Activated CD4-positive, alpha-beta T cell treated with anti-CD3 and anti-CD28 coated beads for 48 hours (primary cell): Measurements from ENCODE around the gene PIK3R3.

Experiments used
- DNase-seq: peaks from one replicate; pipeline ENCODE4 v3.0.0-alpha.2; 2020

PIK3R3 gene

DNA sequence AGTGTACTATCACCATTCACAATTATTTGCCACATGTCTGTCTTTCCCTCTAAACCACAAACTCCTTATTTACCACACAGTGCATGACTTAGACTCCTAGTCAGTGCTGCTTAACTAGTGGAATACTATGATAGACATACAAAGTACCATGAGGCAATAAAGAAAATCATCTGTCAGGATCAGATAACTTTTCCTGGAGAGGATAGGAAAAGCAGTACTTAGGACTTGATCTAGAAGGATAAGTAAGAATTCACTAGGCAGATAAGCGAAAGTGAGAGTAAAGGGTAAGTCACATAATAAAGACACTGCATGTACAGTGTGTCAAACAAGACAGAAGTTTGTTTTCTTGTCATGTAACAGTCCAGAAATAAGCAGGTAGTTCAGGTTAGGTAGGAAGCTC is 21.3 kb upstream of the PIK3R3 start:
- no peak for DNase-seq

DNA sequence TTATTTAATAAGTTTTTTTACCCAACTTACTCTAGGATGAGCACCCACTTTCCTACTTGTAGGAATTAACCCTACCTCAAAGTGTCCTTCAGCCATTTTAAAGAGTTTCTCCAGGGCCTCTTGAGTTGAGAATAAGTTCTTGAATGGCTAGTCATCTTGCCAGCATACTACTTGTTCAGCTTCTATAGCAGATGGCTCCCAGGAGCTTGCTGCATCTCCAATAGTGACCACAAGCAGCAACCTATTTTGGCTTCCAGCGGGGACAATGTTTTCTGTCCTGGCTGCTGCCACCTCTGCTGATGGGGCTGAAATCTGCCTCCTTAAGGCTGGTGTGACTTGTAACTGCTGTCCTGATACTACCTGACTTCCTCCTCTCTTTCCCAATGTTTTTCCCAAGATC is 20.8 kb upstream of the PIK3R3 start:
- no peak for DNase-seq

DNA sequence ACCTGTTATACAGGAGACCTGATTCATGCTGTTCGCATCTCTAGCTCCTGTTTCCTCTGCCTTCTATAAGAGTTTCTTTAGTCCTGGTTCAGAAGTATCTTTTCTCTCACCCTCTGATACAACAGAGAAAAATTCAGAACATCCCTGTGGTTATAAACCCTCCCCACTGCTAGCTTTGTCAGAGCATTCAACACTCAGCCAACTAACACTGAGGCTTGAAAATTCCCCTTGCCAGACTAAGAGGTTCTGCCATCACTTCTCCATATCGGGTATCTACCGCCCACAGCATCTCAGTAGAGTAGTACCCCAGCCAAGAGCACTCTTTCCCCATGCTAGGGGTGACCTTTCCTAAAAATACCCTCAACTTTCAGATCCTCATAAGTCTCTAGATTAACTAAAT is 19.6 kb upstream of the PIK3R3 start:
- no peak for DNase-seq

DNA sequence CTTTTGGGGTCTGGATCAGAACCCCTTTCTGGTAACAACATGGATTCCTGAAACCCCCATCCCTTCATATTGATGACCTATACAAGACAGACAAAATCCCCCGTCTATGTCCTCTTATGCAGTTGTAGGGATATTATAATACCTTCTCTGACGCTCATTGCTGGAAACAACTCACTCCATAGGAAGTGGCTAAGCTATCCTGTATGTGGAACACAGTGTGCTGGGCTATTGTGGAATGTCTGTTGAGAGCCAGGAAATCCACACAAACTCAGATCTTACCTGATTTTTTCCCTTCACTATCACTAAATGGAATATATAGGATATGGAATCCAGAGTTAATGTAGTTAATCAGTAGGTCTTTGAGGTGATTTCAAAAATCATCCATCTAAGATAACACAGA is 17.7 kb upstream of the PIK3R3 start:
- no peak for DNase-seq

DNA sequence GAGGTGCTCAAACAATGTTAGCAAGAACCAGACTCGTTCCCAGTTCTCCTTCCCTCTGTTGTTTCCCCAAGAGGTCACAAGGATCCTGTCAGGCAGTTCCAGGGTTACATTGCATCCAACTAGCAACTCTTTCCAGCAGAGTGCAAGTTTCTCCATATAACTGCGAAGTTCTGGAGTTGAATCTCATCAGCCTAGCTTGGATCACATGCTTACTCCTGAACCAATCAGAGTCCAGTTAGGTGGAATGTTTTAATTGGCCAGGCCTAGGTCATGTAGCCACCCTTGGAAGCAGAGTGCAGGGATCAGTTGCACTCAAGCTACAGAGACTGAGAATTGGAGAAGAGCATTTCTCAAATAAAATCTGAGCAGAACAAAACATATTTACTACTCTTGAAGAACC is 15.9 kb upstream of the PIK3R3 start:
- DNase-seq, result no peak

DNA sequence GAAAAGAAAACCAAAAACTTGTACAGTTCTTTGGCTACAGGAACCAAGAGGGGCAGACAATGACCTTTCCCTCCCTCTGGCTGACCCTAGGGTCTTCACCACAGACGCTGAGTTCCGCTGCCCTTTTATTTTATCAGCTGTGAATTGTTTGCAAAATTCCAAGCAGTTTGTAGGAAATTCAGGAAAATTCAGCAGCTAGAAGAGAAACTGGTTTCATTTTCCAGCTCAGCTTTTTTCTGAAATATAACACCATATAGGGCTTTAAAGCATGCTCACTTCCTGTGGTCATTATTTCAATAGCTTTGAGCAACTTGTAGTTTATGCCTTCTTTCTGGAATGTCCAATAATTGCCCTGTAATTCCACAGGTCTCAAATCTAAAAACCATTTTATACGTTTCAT is 5.5 kb upstream of the PIK3R3 start:
- DNase-seq, result no peak

DNA sequence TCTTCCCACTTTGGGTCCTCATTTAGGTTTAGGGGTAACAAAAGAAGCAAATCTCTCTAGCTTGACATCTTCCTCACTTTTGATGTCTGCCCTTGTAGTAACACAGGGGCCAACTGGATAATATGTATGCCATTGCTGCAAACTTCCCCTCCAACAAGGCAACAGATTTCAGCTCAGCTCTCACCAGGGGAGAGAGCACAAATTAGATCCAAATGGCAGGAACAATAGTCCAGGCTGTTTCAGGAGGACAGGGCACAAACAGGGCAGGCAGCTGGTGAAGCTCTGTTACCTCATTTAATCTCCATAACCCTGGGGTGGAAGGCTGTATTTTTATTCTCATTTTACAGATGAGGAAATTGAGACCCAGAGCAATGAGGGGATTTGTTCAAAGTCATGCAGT is 4.3 kb upstream of the PIK3R3 start:
- no peak for DNase-seq

DNA sequence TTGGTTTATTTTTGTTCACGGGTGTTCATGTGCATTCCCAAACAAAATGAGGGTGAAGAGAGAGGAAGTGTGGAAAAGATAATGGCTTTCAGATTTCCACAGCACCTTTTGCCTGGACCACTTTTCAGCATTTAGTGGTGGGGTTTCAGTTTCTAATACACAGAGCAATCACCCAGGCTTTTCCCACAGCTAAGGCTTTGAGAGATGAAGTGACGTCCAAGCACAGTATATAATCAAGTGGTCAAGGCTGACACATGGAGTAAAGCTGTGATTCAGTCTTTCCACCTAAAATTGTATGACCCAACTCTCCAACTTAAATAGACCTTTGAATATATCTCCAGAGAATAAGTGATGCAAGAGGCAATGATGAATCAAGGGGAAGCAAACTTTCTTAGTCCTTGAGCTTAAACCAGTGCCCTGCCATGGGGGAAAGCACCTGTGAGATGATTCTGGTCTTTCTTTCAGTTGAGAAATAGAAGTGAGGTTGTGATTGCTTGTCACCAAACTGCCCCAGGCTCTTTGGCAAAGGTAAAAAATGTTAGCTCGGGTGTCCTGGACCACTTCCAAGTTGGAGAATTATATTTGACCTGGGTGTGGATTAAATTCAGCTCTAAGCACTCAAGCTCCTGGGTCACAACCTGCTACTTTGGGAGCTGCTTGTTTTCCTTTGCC is 2.4 kb upstream of the PIK3R3 start:
- DNase-seq, result peak; percentile 5

DNA sequence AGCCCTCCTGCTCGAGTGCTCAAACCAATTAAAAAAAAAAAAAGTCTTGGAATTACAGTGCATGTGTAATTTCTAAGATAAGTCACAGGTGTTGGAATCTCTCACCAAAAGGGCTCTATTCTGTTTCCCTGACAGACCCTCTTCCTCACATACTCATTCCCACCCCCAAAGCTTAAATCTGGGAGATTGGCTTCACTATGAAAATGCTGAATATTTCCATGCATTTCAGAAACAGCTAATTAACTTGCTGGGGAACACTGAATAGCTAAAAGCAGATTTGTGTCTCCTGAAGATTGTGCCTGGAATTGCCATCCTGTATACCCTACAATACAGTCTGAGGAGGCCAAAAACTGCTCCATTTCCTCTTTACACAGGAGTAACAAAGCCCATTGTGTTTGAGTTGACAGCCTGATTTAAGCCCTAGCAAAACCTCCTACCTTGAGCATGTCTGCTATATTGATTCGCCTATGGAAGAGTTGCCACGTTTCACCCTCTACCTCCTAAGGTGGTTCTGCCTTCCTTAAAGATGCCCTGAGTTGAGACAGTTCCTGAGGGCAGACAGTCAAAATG is 1.4 kb upstream of the PIK3R3 start:
- no peak for DNase-seq

DNA sequence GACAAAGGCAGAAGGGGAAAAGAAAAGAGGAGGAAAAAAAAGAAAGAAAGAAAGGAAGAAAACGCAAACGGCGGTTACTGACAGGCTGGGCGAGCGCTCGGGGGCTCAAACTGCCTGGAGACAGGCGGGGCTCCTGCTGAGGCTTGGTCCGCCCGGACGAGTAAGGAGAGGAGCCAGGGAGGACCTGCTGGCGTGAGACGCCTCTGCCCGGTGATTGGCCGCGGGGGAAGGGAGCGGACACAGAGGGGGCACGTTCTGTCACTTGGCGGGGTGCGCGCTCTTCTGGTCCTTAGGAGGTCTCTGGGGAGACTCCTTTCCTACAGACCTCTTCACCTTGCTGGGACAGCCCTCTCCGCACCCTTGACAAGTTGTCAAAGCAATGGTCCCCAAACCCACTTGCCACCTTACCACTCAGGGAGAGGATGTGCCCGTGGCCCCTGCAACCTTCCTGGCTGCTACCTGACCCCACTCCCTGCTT is 791 bp upstream of the PIK3R3 start:
- DNase-seq, result no peak

DNA sequence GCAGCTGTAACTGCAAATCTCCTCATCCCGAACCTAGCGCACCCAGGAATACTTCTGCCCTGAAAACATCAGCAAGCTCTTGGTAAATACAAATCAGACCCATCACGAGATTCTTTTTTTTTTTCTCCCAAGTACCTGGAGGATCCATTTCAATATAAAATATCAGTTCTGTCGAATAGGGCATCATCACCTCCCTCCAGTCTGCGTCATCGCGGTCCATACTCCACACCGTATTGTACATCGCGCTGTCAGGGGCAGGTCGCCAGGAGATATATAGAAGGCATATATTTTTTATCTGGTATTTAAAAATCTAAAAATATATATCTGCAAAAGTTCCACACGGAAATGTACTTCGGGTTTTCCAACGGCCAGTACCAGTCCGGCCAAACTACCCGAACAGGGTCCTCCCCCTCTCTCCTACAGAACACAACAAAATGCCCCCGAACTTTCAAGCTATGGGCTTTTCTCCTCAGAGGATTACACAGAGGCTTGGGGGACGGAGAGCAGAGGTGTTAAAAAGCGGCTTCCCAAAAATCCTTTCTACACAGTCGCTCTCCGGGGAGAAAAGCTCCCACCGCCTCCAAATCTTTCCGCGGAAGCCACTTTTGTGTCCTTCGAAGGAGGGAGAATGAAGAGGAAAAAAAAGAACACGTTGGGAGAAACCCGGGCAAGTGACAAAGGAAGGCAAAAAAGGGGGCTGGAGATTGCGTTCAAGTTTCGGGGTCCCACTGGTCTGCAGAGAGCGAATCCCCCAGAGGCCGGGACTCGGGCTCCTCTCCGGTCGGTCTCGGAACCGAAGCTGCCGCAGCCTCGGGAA is 509 bp downstream of the PIK3R3 start:
- DNase-seq, result peak; percentile 42

DNA sequence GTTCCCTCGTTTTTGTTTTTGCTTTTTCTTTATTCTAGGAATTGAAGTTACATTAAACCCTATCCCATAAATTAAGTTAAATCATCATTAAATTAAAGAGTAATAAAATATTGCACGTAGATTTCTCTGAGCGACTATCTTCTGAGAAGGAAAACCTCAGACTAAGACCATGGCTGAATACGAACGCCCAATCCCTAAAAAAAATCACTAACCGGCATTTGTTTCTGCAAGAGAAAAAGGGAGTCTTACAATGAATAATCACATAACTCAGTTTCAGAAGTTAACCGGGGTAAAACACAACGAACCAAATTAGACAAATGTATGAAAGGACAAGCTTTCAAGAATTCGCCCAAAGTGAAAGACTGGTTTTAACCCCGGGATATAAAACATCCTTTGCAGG is 1.3 kb downstream of the PIK3R3 start:
- DNase-seq, result no peak

DNA sequence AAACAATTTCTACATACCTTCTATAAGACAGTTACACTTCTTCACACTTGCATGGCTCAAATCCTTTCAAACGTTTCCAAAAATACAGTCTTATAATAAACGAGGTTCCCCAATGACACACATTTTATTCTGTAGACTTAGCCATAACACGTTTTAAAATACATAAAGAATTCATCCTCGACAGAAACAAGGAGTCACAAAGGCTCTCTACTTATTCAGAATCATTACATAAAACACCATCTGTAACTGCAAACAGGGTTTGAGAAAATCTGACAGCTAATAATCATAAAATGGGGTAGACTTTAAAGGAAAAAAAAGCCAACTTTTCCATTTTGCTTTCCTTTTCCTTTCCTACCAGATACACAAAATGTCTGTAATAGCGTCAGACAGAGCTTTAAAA is 1.8 kb downstream of the PIK3R3 start:
- no peak for DNase-seq

DNA sequence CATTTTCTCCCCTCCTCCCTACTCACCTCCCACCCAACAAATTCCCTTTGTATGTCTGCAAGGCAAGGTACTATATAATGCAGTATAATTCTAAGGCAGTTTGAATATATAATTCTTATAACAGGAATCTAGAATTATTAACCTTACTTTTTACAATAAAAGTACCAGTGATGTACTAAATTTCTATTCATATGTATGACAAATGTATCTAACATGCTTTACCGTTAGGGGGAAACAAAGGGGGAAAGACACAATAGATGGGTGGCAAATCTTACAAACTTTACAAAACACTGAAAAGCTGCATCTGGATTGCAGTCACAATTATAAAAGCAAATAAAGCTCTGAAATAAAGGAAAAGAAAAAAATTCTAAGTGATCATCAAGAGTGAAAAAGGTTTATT is 2.3 kb downstream of the PIK3R3 start:
- no peak for DNase-seq

DNA sequence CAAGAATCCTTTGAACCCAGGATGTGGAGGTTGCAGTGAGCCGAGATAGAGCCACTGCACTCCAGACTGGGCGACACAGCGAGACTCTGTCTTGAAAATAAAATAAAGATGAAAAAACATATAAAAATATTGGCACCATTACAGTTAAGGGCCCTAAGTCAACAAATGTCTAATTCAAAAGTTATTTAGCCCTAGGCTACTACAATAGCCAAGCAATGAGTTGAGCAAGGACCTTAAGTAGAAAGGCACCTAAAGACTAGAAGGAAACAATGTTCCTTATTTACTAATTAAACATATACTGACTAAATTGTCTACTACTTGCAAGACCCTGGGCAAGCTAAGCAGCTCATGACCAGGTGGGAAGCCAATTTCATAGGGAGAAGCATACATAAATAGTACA is 4.1 kb downstream of the PIK3R3 start:
- no peak for DNase-seq

DNA sequence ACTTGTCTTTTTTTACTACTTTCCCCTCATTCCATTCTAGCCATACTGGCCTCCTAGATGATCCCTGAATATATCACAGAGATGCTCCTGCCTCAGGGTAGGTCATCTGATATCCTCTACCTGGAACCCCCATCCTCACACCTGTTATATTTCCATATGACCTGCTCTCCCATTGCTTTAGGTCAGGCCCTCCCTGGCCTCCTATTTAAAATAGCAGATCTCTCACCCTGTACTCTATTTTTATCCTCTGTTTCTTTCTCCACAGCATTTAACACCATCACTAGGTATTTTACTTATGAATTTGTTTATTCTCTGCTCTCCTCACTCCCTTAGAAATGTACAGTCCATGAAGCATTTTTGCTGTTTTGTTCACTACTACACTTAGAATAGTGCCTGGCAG is 13.6 kb downstream of the PIK3R3 start:
- DNase-seq, result no peak

DNA sequence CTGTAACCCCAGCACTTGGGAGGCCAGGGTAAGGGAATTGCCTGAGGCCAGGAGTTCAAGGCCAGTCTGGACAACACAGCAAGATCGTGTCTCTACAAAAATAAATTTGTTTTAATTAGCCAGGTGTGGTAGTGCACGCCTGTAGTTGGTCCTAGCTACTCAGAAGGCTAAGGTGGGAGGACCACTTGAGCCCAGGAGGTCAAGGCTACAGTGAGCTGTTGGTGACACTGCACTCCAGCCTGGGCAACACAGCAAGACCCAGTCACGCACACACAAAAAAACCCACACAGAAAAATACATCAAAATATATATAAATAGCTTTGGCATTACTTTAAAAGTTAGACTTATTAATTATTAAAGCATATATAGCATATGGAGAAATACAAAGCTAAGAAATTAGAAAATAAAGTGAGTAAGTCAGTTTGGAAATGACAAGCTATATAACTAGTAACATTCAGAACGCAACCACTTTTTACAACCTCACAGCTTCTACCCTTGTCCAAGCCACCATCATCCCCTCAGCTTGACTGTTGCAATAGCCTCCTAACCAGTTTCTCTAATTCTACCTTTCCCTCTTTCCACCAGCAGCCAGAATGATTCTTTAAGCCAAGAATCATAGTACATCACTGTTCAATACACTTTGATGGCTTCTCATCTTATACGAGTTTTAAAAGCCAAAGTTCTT is 14.5 kb downstream of the PIK3R3 start:
- no peak for DNase-seq

DNA sequence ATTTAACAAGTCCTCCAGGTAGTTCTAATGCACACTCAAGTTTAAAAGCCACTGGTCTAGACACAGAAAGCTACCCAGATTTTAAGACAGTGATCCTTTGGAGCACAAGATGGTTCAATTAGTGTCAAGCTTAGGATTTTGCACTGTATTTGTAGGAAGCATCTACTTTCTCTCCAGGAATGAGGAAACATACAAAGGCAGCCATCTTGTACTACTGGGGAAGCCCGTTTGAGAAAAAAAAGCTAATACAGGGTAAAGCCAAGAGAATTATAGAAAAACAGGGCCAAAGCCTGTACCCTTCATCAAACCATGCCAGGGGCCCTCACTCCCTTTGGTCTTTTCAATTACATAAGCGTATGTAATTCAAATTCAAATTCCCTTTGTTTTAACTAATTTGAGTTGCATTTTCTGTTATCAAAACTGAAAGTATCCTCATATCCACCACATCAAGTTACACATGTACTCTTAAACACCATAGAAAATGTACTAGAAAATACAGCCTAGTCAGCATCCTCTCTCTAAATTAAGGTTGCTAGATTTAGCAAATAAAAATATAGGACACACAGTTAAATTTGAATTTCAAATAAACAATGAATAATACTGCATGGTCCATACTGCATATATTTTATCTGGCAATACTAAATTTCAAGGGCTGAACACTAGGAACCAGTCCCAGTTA is 17.4 kb downstream of the PIK3R3 start:
- no peak for DNase-seq

DNA sequence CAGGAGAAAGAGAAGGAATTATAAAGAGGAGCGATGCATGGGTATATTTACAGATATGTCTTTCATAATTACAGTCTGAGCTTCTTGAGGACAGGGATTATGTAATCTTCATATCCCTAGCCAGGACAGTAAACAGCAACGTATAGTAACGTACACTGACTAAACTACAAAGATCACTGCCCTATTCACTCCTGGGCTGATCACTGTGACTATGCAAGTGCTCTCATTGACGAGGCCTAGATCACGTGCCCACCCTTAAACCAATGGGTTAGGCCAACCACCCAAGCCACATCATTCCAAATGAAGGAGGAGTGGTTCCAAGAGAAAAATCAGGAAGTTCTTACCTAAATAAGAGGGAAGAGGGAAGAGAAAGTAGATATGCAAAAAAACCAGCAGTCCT is 18.5 kb downstream of the PIK3R3 start:
- no peak for DNase-seq

DNA sequence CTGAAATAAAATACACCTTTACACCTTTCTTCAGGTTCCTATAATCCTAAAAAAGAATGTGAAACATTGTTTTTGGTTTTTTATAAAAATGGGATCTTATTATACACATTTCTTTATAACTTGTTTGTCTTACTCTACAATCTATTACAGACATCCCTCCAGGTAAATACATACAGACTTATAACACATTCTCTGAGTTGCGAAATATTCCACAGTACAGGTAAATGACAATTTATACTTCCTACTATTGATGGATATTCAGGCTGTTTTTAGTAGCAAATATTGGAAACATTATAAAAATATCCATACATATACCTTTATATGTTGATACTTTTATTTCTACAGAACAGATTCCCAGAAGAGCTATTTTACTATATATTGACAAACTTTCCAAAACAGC is 20.3 kb downstream of the PIK3R3 start:
- no peak for DNase-seq

DNA sequence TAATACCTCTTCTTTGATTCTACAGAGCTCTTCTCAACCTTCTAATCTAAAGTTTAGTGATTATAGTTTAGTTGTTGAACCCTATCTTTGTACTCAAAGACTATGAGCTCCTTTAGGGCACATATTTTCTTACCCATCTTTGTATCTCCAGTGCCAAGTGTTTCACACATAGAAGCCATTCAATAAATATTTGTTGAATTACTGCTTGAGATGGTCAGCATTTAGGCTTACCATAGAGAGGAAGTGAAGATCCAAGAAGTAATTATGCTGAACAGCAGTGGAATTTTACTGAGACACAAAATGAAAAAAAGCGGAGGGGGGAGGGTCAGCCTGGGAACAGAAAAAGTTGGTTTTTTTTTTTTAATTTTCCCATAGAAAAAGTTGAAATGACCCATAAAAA is 21.9 kb downstream of the PIK3R3 start:
- DNase-seq, result no peak

DNA sequence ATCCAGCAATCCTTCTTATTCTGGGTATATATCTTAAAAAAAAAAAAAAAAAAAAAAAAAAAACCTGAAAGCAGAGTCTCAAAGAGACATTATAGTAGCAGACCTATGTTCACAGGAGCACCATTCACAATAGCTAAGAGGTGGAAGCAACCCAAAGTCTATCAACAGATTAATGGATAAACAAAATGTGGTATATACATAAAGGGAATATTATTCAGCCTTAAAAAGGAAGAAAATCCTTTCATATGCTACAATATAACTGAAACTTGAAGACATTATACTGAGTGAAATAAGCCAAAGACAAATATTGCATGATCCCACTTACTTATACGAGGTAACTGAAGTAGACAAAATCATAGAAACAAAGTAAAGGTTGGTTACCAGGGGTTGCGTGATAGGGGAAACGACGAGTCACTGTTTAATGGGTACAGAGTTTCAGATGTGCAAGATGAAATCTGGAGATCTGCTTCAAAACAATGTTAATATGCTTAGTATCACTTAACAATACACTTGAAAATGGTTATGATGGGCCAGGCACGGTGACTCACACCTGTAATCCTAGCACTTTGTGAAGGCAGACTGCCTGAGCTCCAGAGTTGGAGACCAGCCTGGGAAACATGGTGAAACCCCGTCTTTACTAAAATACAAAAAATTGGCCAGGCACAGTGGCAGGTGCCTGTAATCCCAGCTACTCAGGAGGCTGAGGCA is 29.5 kb downstream of the PIK3R3 start:
- peak; percentile 29 for DNase-seq
